Aorta (tissue), 5 donors: ENCODE measurements around the gene PCDH8. TPM values are rescaled to one million over a fixed set of nuclear protein-coding genes. Genes with fewer than 3 reads are reported as not detected.

Source experiments
- ATAC-seq: fragments of 200-7000 bp; cut with Tn5 transposase; one replicate; pipeline ENCODE4 v1.9.1; 2022; ENCODE audit warnings: moderate library complexity; ENCODE audit not compliant: low FRiP score
- DNase-seq, 2 donors: peaks; one replicate each; pipeline ENCODE4 v3.0.0-alpha.2; 2020
- H3K27ac ChIP-seq, 2 donors: one replicate each; pipeline ENCODE4 v1.5.1; 2013; ENCODE audit warnings: low read length in 2 of 2, mild to moderate bottlenecking in 2 of 2, moderate library complexity in 2 of 2, control low read depth in 1 of 2, inconsistent platforms in 1 of 2, low read depth in 1 of 2
- H3K27me3 ChIP-seq, 2 donors: one replicate each; pipeline ENCODE4 v1.6.1; 2013; ENCODE audit warnings: control low read depth in 1 of 2, low read length in 1 of 2, mild to moderate bottlenecking in 1 of 2, moderate library complexity in 1 of 2; ENCODE audit not compliant: insufficient read depth in 2 of 2, control insufficient read depth in 1 of 2
- H3K36me3 ChIP-seq, 2 donors: one replicate each; pipeline ENCODE4 v1.6.1; 2013; ENCODE audit warnings: control low read depth in 1 of 2, low read length in 1 of 2, mild to moderate bottlenecking in 1 of 2; ENCODE audit not compliant: insufficient read depth in 2 of 2, control insufficient read depth in 1 of 2
- H3K4me1 ChIP-seq, 2 donors: one replicate each; pipeline ENCODE4 v1.6.1; 2013; ENCODE audit warnings: low read length in 2 of 2, control low read depth in 1 of 2, mild to moderate bottlenecking in 1 of 2, moderate library complexity in 1 of 2; ENCODE audit not compliant: insufficient read depth in 2 of 2, control insufficient read depth in 1 of 2
- H3K4me3 ChIP-seq, 2 donors: one replicate each; pipeline ENCODE4 v1.5.1; 2013; ENCODE audit warnings: low read length in 2 of 2, control low read depth in 1 of 2, mild to moderate bottlenecking in 1 of 2
- H3K9me3 ChIP-seq: one replicate; pipeline ENCODE4 v1.6.1; 2013; ENCODE audit warnings: mild to moderate bottlenecking, low read length; ENCODE audit not compliant: control insufficient read depth
- WGBS, 2 donors: extraction: QIAGEN DNeasy Blood & Tissue Kit; methylation state at CpG; one replicate each; pipeline ENCODE4 v1.1.7; 2013; 5-methylcytosine and 5-hydroxymethylcytosine counted together
- intact Hi-C, 2 donors: fragments of 100-400 bp; cut with DNase I; formaldehyde crosslinking; loops; one replicate each; pipeline versions ENCODE4 v1.14.2 to v1.15.0; 2022
- polyA plus RNA-seq, 2 donors: library from polyadenylated mRNA; stranded (reverse); fragments of 200-250 nt; gene quantifications; one replicate each; pipeline ENCODE4 v1.2.3, GENCODE V29; 2013
- total RNA-seq, 2 donors: library from RNA; stranded (reverse); fragmentation: NEBNext Ultra II Directional; extraction: Animal tissue kit (Norgen Biotek cat#: 25700); gene quantifications; one replicate each; pipeline ENCODE4 v1.2.1, GENCODE V29; 2021
- donor health status: healthy with polysubstance abuse.
- donor health status: Bipolar disorder and iron deficiency.
- donor health status: DM: no; HTN: no; CAD: no.
- donor health status: DM: no; HTN: no; CAD: no.
- donor health status: DM: yes; HTN: yes; CAD: no.

PCDH8 gene
- total and polyA plus RNA-seq, 4 donors = 0.21 TPM; not detected in 3

DNA sequence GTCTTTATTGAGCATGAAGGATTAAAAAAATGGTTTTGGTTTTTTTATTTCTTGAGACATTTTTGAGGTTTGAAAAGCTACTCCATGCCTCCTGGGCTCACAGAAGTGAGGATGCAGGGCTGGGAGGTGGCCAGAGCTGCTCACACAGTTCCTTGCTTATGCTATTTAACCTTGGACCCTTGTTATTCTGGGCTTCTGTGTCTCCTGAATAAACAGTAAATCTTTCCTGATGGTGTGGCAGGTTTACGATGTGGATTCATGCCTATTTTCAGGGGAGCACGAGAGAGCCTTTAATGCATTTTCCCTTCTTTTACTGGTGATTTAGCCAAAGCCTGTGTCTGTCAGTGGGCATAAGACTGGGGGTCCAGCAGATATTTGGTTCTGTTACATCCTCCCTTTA, 34.3 kb upstream of the PCDH8 start:
- DNase-seq (no peak), ATAC-seq (no peak)
- H3K9me3 ChIP-seq = no peaks in the 10 kb centered on the region
- no peak overlapping the region for H3K27ac ChIP-seq
- peaks cover 2 to 16% of the 10 kb centered on the region in 2 donors for H3K4me1 ChIP-seq
- no peak overlapping the region for H3K4me3 ChIP-seq
- H3K36me3 ChIP-seq = no peaks in the 10 kb centered on the region
- 23 to 41% methylated on average over 2 of the region's 2 CpGs for WGBS, 2 donors
- intact Hi-C loops = no loop called here
- H3K27me3 ChIP-seq = no peaks in the 10 kb centered on the region

DNA sequence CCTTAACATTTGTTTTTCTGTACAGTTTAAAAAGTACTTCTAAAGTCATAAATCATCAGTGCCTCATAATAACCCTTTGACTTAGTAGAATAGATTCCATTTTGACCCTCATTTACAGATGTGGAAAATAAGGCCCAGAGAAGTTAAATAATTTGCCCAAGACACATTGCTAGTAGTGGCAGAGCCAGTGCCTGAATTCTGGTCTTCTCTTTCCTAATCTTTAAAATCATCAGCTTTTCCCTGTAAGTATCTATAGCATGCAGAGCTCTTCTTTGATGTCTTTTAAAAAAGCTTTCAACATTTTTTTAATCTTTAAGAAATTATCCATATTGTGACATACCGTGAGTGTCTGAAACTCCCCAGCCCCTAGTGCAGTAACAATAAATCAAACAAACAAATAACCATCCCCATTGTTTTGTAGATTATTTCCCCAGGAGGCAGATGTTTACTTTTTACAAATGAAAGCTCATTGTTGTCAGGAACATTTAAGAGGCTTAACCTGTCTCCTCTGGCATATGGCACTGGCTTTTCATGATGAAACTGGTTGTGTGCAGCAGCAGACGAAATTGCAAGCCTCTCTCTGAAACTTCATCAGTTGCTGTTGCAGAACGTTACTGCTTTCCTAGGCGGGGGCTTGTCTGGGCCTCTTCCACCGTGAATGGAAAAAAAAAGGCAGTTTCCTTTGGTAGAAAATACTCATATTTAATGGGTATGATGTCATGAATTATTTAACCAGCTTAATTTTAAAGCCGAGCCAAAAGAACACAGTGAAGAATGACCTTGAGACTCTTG, 31.7 kb upstream of the PCDH8 start:
- ATAC-seq (no peak), DNase-seq (no peak)
- intact Hi-C loops = no loop called here
- Histone ChIP-seq H3K27me3 (no peaks in the 10 kb centered on the region), H3K4me3 (no peak overlapping the region), H3K4me1 (peaks cover 2 to 16% of the 10 kb centered on the region in 2 donors), H3K9me3 (peaks cover under 1% of the 10 kb centered on the region), H3K27ac (no peak overlapping the region), H3K36me3 (no peaks in the 10 kb centered on the region)
- WGBS, 2 donors = 10 to 16% methylated on average over 6 of the region's 6 CpGs

DNA sequence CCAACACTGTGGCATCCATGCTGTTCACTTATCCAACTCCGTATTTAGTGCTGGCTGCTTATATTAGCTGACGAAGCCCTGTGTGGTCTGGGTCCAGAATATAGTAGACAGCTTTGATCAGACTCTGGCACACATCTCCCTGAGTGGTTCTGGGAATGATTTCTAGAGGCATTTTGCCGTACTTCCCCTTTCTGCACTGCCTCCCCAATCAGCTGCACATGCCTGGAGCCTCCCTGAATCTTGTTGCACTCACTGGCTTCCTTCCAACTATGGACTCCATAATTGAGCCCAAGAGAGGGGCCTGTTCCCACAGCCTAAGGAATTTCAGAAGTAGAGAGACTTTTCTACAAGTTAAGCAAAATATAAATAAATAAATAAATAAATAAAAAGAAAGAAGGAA, 30.4 kb upstream of the PCDH8 start:
- H3K9me3 ChIP-seq = peaks cover 4% of the 10 kb centered on the region
- H3K4me1 ChIP-seq = peaks cover 0 to 14% of the 10 kb centered on the region in 2 donors
- no peak overlapping the region for H3K4me3 ChIP-seq
- intact Hi-C loops = no loop called here
- no peak overlapping the region for H3K27ac ChIP-seq
- ATAC-seq (no peak), DNase-seq (no peak)
- no peaks in the 10 kb centered on the region for H3K36me3 ChIP-seq
- H3K27me3 ChIP-seq = no peaks in the 10 kb centered on the region
- 38 to 51% methylated on average over 3 of the region's 3 CpGs for WGBS, 2 donors

GRCh38 chr13:52870143-52870542, 21.7 kb upstream of the PCDH8 start:
- no peak for ATAC-seq
- Histone ChIP-seq H3K4me1 (no peaks in the 10 kb centered on the region), H3K27me3 (no peaks in the 10 kb centered on the region), H3K9me3 (peaks cover 3% of the 10 kb centered on the region), H3K4me3 (no peak overlapping the region), H3K36me3 (no peaks in the 10 kb centered on the region), H3K27ac (no peak overlapping the region)
- DNase-seq = no peak
- WGBS, 2 donors = 83 to 88% methylated on average over 3 of the region's 3 CpGs
- intact Hi-C loops = no loop called here

- ATAC-seq = no peak
- 72% methylated on average over 4 of the region's 4 CpGs for WGBS, 2 donors
Measured at GRCh38 chr13:52869621-52870020, 21.2 kb upstream of the PCDH8 start.

DNA sequence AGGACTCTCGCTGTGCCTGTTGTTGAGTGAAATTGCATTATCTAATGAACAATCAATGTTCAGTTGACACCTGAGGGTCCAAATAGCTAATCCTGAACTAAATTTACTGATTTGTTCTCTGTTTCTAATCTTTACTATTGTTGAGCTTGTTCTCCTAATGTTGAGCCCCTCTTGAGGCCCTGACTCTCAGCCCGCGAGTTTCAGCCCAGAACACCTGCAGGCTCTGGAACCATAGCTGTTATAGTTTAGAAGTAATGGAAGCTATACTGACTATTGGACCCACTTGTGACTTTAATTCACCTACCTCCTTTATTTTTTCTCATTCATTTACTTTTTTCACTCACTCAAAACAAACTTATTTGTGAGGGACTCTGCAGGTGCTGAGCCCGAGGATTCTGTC, 20.6 kb upstream of the PCDH8 start:
- H3K9me3 ChIP-seq = no peaks in the 10 kb centered on the region
- ATAC-seq (no peak), DNase-seq (no peak)
- WGBS, 2 donors = 90 to 94% methylated on average over 4 of the region's 4 CpGs
- no peaks in the 10 kb centered on the region for H3K27me3 ChIP-seq
- H3K4me1 ChIP-seq = no peaks in the 10 kb centered on the region
- no peak overlapping the region for H3K27ac ChIP-seq
- intact Hi-C loops = no loop called here
- H3K4me3 ChIP-seq = no peak overlapping the region
- no peaks in the 10 kb centered on the region for H3K36me3 ChIP-seq

More at GRCh38 chr13:52869621-52870020, 21.2 kb upstream of the PCDH8 start:
- DNase-seq = no peak
- no peaks in the 10 kb centered on the region for H3K4me1 ChIP-seq
- no peaks in the 10 kb centered on the region for H3K36me3 ChIP-seq
- no peak overlapping the region for H3K4me3 ChIP-seq
- intact Hi-C loops = no loop called here
- peaks cover 3% of the 10 kb centered on the region for H3K9me3 ChIP-seq
- H3K27ac ChIP-seq = no peak overlapping the region
- H3K27me3 ChIP-seq = no peaks in the 10 kb centered on the region

DNA sequence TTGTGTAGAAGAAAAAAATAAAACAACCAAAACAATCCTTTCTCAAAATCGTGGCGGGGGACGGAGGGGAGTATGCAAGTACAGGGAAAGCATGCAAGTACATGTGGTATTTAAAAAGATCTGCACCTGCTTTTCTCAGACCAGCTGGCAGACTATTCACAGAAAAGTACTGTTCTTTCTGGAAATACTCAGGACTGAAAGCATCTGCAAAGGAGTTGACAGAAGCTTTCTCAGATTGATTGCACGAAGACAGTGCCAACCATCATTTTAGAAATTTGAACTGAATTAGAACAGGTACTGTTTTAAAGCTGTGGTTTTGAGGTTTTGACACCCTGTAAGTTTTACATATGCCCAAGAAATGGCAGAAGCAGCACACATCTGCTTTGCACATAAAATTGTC, 19.8 kb upstream of the PCDH8 start:
- no peaks in the 10 kb centered on the region for H3K36me3 ChIP-seq
- WGBS, 2 donors = 48 to 56% methylated on average over 4 of the region's 4 CpGs
- ATAC-seq = no peak

DNA sequence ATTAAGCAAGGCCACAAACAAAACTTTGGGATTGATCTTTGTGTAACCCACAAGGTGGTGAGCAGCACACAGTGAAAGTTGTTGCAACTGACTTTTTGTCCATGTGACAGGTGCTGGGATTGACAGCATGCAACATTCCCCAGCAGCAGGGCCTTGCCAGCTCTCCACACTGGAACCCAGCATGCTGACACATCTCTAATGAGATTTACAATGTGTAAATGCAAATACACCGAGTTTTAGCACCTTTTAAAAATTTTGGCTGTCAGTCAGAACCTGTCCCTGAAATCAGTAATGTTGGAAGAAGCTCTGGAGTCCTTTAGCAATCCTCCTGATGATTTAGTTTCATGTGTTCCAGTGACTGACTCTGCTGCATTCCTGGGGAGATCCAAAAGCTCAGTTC, 16.5 kb upstream of the PCDH8 start:
- no peak overlapping the region for H3K4me3 ChIP-seq
- intact Hi-C loops = no loop called here
- ATAC-seq (no peak), DNase-seq (no peak)
- H3K36me3 ChIP-seq = no peaks in the 10 kb centered on the region
- H3K27me3 ChIP-seq = no peaks in the 10 kb centered on the region
- no peaks in the 10 kb centered on the region for H3K9me3 ChIP-seq
- H3K4me1 ChIP-seq = no peaks in the 10 kb centered on the region
- WGBS, 2 donors = 23 to 38% methylated on average over 1 of the region's 1 CpG
- no peak overlapping the region for H3K27ac ChIP-seq

More for the DNA sequence above, 19.8 kb upstream of the PCDH8 start:
- no peak overlapping the region for H3K27ac ChIP-seq
- H3K27me3 ChIP-seq = no peaks in the 10 kb centered on the region
- H3K4me1 ChIP-seq = no peaks in the 10 kb centered on the region
- no peak for DNase-seq
- H3K4me3 ChIP-seq = no peak overlapping the region
- H3K9me3 ChIP-seq = no peaks in the 10 kb centered on the region
- intact Hi-C loops = no loop called here
